ENCODE data around the gene FAAP20. TPM values are rescaled to one million over a fixed set of nuclear protein-coding genes. Genes with fewer than 3 reads are reported as not detected.

The FAAP20 gene
- total RNA-seq, 1 experiment from 2014 or later, result 133 TPM

DNA sequence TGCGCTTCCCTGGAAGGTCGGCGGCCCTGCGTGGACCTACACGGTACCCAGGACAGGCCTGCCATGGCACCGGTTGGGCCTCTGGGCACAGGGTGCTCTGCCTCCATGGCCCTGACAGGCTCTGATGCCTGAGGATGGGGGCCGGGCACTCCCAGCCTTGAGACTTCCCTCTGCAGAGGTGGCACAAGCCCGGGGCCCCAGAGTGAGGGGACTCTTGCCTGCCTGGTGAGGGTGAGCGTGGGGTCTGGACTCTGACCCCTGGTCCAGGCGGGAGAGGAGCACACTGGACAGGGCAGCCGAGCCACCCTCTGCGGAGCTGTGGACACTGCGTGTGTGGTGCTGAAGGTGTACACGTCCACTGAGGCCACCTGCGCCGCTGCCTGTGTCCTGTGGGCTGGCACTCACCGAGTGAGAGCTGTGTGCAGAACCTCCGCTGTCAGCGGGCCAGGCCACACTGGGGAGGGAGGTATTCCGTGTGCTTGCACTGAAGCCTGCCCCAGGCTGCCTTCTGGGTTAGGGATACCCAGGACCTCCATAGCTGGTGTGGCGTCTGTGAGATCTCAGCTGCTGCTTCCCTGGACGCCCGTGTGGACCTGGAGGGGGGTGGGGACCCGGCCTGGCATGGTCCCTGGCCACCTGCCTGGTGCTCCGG, 43.9 kb upstream of the FAAP20 start (continued):
- TF ChIP-seq, protein P1, sequence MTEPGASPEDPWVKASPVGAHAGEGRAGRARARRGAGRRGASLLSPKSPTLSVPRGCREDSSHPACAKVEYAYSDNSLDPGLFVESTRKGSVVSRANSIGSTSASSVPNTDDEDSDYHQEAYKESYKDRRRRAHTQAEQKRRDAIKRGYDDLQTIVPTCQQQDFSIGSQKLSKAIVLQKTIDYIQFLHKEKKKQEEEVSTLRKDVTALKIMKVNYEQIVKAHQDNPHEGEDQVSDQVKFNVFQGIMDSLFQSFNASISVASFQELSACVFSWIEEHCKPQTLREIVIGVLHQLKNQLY (CRISPR knock-in tag; IDR thresholded peaks at IDR 0.05), result no peak

DNA sequence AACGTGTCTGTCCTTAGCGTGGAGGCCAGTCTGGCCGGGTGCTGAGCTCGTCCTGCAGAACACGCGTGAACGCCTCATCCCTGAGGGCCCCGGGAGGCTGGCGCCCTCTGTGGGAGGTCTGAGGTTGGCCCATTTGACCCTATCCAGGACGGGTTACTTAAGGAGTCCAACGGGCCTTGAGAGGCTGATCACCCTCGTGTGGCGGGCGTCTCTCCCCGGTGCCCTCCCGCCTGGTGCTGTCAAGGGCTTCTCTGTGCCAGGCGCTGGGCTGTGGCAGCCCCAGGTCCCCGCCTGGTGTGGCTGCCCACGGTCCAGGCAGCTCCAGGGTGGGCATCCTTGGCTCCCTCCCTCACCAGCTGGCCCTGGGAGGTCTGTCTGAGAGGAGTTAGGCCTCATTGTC, 43.2 kb upstream of the FAAP20 start:
- no peak for TF ChIP-seq KAT7 (CRISPR knock-in tag; IDR thresholded peaks at IDR 0.05; ENCODE audit: borderline replicate concordance)
- no peak for TF ChIP-seq JUN (CRISPR knock-in tag; IDR thresholded peaks at IDR 0.05)
- no peak for TF ChIP-seq SOX15 (CRISPR knock-in tag; IDR thresholded peaks at IDR 0.05)
- TF ChIP-seq PRRX2 (CRISPR knock-in tag; IDR thresholded peaks at IDR 0.05), result no peak
- no peak for TF ChIP-seq OVOL2 (CRISPR knock-in tag; IDR thresholded peaks at IDR 0.05; ENCODE audit: borderline replicate concordance)
- DNase-seq (ENCODE audit: low spot score) (no peak), ATAC-seq (peak; percentile 42)
- peaks cover 13% of the 10 kb centered on the region for H3K36me3 Mint-ChIP-seq
- ChIA-PET CTCF (interaction anchor here (0.6 to 2.1 kb wide), 15 partner anchors 10 to 144 kb away, joined by 3 to 8 read pairs (median 4); partner anchors contain the start of gene FAAP20), POLR2A (interaction anchor here (1.2 to 1.4 kb wide), 2 partner anchors 10 to 12 kb away, joined by 3 read pairs; no protein-coding TSS in a partner anchor)
- no peaks in the 10 kb centered on the region for H3K9me3 Mint-ChIP-seq
- no peaks in the 10 kb centered on the region for H3K27me3 Mint-ChIP-seq (ENCODE audit: low read depth)
- peaks cover 56% of the 10 kb centered on the region for H3K4me1 Mint-ChIP-seq
- H3K4me3 Mint-ChIP-seq, result no peak overlapping the region
- peak overlapping the region; percentile 74 for H3K27ac Mint-ChIP-seq

DNA sequence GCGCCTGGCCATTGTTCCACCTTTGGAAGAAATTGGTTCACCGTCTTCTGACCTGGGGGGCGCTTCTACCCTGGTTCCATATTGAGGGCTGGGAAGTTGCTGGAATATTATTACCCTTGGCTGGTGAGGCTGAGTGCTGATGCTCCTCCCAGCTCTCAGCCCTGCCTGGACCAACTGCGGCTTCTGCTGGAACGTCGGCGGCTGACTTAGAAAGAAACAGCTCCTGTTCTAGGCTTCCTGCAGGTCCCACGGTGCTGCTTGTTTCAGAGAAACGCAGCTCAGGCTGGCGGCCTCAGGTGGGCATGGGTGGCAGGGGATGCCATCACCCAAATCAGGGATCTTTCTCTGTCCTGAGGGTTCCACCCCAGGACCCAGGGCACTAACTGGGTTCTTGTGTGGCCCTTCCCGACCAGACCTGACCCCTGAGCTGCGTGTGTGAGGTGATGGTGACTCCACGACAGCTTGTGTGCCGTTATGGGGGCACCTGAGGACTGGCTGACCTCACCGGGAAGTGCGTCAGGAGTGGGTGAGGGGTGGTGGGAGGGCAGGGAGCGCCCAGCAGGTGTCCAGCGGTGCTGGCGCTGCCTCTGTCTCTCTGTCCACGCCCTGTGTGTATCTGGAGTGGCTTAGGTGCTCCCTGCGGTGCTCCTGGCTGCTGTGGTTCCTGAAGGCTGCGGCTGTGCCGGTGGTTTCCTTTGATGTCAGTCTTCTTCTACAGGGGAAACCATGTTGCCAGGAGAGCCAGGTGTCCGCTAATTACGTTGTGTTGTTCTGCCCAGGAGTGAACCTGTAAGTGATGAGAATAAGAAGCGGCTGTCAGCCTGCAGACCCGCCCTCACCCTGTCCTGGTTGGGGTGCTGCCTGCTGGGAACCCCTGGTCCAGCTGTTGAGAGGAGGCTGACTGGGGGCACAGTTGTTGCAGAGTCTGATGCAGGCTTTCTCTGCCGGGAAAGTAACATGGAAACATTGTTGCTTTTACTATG, 42.4 kb upstream of the FAAP20 start:
- TF ChIP-seq, protein P2, sequence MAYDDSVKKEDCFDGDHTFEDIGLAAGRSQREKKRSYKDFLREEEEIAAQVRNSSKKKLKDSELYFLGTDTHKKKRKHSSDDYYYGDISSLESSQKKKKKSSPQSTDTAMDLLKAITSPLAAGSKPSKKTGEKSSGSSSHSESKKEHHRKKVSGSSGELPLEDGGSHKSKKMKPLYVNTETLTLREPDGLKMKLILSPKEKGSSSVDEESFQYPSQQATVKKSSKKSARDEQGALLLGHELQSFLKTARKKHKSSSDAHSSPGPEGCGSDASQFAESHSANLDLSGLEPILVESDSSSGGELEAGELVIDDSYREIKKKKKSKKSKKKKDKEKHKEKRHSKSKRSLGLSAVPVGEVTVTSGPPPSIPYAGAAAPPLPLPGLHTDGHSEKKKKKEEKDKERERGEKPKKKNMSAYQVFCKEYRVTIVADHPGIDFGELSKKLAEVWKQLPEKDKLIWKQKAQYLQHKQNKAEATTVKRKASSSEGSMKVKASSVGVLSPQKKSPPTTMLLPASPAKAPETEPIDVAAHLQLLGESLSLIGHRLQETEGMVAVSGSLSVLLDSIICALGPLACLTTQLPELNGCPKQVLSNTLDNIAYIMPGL (CRISPR knock-in tag; IDR thresholded peaks at IDR 0.05), result no peak
- TF ChIP-seq, protein P3, sequence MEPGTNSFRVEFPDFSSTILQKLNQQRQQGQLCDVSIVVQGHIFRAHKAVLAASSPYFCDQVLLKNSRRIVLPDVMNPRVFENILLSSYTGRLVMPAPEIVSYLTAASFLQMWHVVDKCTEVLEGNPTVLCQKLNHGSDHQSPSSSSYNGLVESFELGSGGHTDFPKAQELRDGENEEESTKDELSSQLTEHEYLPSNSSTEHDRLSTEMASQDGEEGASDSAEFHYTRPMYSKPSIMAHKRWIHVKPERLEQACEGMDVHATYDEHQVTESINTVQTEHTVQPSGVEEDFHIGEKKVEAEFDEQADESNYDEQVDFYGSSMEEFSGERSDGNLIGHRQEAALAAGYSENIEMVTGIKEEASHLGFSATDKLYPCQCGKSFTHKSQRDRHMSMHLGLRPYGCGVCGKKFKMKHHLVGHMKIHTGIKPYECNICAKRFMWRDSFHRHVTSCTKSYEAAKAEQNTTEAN (CRISPR knock-in tag; IDR thresholded peaks at IDR 0.05), result no peak
- TF ChIP-seq PRRX2 (CRISPR knock-in tag; IDR thresholded peaks at IDR 0.05) (no peak), NFATC4 (CRISPR knock-in tag; IDR thresholded peaks at IDR 0.05) (no peak)
- Mint-ChIP-seq H3K36me3 (peaks cover 11% of the 10 kb centered on the region), H3K4me3 (no peak overlapping the region), H3K9me3 (no peaks in the 10 kb centered on the region), H3K27ac (peak overlapping the region; percentile 60; the same call in 1 of the 2 replicates), H3K27me3 (ENCODE audit: low read depth) (no peaks in the 10 kb centered on the region), H3K4me1 (peaks cover 61% of the 10 kb centered on the region)
- POLR2A ChIA-PET, result interaction anchor here (0.6 to 1.4 kb wide), 3 partner anchors 11 to 35 kb away, joined by 3 read pairs; no protein-coding TSS in a partner anchor
- no peak for ATAC-seq
- no peak for DNase-seq (ENCODE audit: low spot score)
- CTCF ChIA-PET, result interaction anchor here (0.6 to 2.1 kb wide), 16 partner anchors 11 to 306 kb away, joined by 3 to 8 read pairs (median 4); partner anchors contain the start of gene FAAP20

DNA sequence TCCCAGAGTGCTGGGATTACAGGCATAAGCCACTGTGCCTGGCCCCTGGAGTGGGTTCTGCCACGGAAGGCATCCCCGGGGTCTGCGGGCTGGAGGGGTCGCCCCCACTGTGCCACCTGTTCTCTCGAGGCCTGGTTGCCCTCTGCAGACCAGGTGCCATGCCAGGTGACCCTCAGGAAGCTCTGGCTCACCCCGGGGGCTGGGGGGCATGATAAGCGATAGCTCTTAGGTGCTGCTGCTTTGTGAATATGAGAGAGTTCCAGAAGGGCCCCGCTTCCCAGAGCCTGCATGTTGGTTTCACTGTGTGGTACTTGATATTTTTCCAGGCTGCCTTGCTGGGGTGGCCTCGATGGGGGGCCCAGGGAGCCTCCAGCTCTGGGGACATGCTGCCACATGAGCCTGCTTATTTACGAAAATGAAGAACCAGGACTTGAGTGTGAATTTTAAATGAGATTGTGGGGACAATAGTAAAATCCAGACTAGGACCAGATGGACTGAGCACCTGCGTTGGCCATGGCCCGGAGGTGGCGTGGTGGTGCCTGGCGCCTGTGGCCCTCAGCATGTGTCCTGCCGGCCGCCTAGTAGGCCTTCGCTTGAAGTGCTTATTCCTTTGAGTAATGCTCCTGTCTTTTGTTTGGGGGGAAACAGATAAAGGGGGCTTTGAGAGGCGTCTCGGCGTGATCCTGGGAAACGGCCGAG, 40.9 kb upstream of the FAAP20 start:
- Mint-ChIP-seq H3K27me3 (ENCODE audit: low read depth) (no peaks in the 10 kb centered on the region), H3K4me3 (no peak overlapping the region), H3K4me1 (peaks cover 74% of the 10 kb centered on the region), H3K27ac (peak overlapping the region; percentile 96), H3K9me3 (no peaks in the 10 kb centered on the region), H3K36me3 (peaks cover 1% of the 10 kb centered on the region)
- DNase-seq (ENCODE audit: low spot score) (no peak), ATAC-seq (no peak)
- ChIA-PET CTCF (interaction anchor here (1.1 to 2.6 kb wide), 2 partner anchors 40 to 95 kb away, joined by 3 to 14 read pairs; partner anchors contain the start of gene FAAP20), POLR2A (no interaction called here)
- no peak for TF ChIP-seq NR2C2 (CRISPR knock-in tag; IDR thresholded peaks at IDR 0.05)

All from WTC11 (cell line).